Stimulated activated naive B cell treated with anti-CD40 and anti-IgM and Interleukin-4, amounts not matched to agents 10 μg/mL and 1 μg/mL and 100 μg/mL, for 72 hours (primary cell): ENCODE results near the gene GLS.

Source experiments
- ATAC-seq, 2 donors: fragments of 150-1000 bp; cut with Tn5 transposase; replicated peaks; 2 replicates each; pipeline ENCODE4 v1.10.0; 2021; ENCODE audit warnings: moderate library complexity in 1 of 2
- DNase-seq: peaks from one replicate; pipeline ENCODE4 v3.0.0; 2021
- H3K27ac Mint-ChIP-seq: one replicate; pipeline ENCODE4 v1.8.0; 2022; ENCODE audit warnings: mild to moderate bottlenecking, mixed read lengths
- H3K27me3 Mint-ChIP-seq, 2 donors: one replicate each; pipeline ENCODE4 v1.8.0; 2022; ENCODE audit warnings: mixed read lengths in 2 of 2
- H3K36me3 Mint-ChIP-seq, 2 donors: one replicate each; pipeline ENCODE4 v1.8.0; 2022; ENCODE audit warnings: mixed read lengths in 2 of 2, mild to moderate bottlenecking in 1 of 2
- H3K4me1 Mint-ChIP-seq, 2 donors: one replicate each; pipeline ENCODE4 v1.8.0; 2022; ENCODE audit warnings: mixed read lengths in 2 of 2, mild to moderate bottlenecking in 1 of 2
- H3K4me3 Mint-ChIP-seq, 2 donors: one replicate each; pipeline ENCODE4 v1.8.0; 2022; ENCODE audit warnings: mild to moderate bottlenecking in 2 of 2, mixed read lengths in 2 of 2, moderate library complexity in 1 of 2
- H3K9me3 Mint-ChIP-seq, 2 donors: one replicate each; pipeline ENCODE4 v1.8.0; 2022; ENCODE audit warnings: mixed read lengths in 2 of 2, mild to moderate bottlenecking in 1 of 2

GLS gene

GRCh38 chr2:191013932-191014652 lies 133.5 kb downstream of the GLS start, which contains the start of gene STAT1:
Gene STAT1 (minus strand): TSS chr2:191014171. CDS start chr2:191010003, 4,168 bp downstream.
- peaks cover 5 to 7% of the 10 kb centered on the region in 2 donors for H3K4me1 Mint-ChIP-seq
- H3K36me3 Mint-ChIP-seq, result peaks cover 5 to 8% of the 10 kb centered on the region in 2 donors
- peak; percentile 88 to 93 for ATAC-seq
- DNase-seq, result peak; percentile 93
- no peak within 1 kb of the TSS for H3K27ac Mint-ChIP-seq
- peaks cover 2 to 3% of the 10 kb centered on the region in 2 donors for H3K9me3 Mint-ChIP-seq
- no peak within 1 kb of the TSS for H3K4me3 Mint-ChIP-seq
- H3K27me3 Mint-ChIP-seq, result no peaks in the 10 kb centered on the region

DNA sequence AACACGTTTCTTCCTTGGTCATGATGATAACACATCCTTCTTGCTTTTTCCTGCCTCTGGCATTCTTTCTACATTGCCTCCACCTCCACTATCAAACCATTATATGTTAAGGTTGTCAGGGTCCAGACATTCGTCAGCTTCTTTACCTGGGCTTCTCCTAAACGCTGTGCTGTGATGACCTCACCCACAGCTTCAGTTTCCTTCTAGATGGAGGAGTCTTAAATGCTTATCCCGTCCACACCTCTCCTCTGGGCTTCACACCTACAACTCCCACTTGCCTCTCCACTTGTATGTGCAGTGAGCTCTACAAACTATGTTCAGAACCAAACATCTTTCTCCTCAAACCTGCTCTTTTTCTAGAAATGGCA lies 134.0 kb downstream of the GLS start:
- Mint-ChIP-seq H3K27me3 (no peaks in the 10 kb centered on the region), H3K27ac (no peak overlapping the region), H3K4me3 (no peak overlapping the region), H3K4me1 (peaks cover 5 to 7% of the 10 kb centered on the region in 2 donors), H3K36me3 (peaks cover 4 to 6% of the 10 kb centered on the region in 2 donors), H3K9me3 (peaks cover 2 to 3% of the 10 kb centered on the region in 2 donors)
- no peak for DNase-seq
- ATAC-seq, result no peak
